Panc1 (cell line): ENCODE data around the gene PIGBOS1. TPM values are rescaled to one million over a fixed set of nuclear protein-coding genes. Genes with fewer than 3 reads are reported as not detected.

ENCODE experiments used
- ATAC-seq: fragments of 200-7000 bp; cut with Tn5 transposase; 2 replicates; pipeline ENCODE4 v1.9.1; 2020; ENCODE audit warnings: mild to moderate bottlenecking, moderate library complexity
- BruUV-seq: library from RNA; stranded (reverse); fragments of 400-500 nt; replicated peaks from 2 replicates; lab custom pipeline; 2021; lab: Mats Ljungman, UMichigan
- CTCF ChIA-PET: fragments of 300-600 bp; sonication (Branson Sonifier 250); formaldehyde crosslinking; loops from one replicate; lab custom pipeline; 2022; ENCODE audit warnings: antibody characterized with exemption; lab: Charles Lee
- POLR2A ChIA-PET: fragments of 300-600 bp; sonication (Branson Sonifier 250); formaldehyde crosslinking; loops from one replicate; lab custom pipeline; 2022; ENCODE audit warnings: antibody characterized with exemption; lab: Charles Lee
- DNase-seq: peaks from one replicate; pipeline ENCODE4 v3.0.0-alpha.2; 2010; ENCODE audit warnings: low read depth, low spot score
- H3K27ac ChIP-seq: 2 replicates; pipeline ENCODE4 v1.5.1; 2011; ENCODE audit warnings: mild to moderate bottlenecking, low read length, inconsistent platforms
- H3K27me3 ChIP-seq: fragments of 200-500 bp; sonication (Bioruptor generic); 2 replicates; pipeline ENCODE4 v1.6.0; 2014; ENCODE audit warnings: low read length, inconsistent platforms; ENCODE audit not compliant: control insufficient read depth, insufficient read depth
- H3K36me3 ChIP-seq: fragments of 200-500 bp; sonication (Bioruptor generic); 2 replicates; pipeline ENCODE4 v1.5.1; 2014; ENCODE audit warnings: inconsistent platforms, mild to moderate bottlenecking, low read length, moderate library complexity; ENCODE audit not compliant: control insufficient read depth, insufficient read depth
- H3K4me1 ChIP-seq: 2 replicates; pipeline ENCODE4 v1.5.1; 2011; ENCODE audit warnings: inconsistent platforms, mild to moderate bottlenecking, low read length, moderate library complexity; ENCODE audit not compliant: control insufficient read depth, insufficient read depth
- H3K4me3 ChIP-seq, 2 experiments: 2 replicates each; pipeline ENCODE4 v1.5.1; 2011 to 2012; ENCODE audit warnings: low read depth in 2 of 2, low read length in 2 of 2, mild to moderate bottlenecking in 2 of 2, inconsistent platforms in 1 of 2, moderate library complexity in 1 of 2
- H3K9me3 ChIP-seq: fragments of 200-500 bp; sonication (Bioruptor generic); 2 replicates; pipeline ENCODE4 v1.5.1; 2014; ENCODE audit warnings: low read depth, mild to moderate bottlenecking, inconsistent platforms, low read length, moderate library complexity; ENCODE audit not compliant: control insufficient read depth, insufficient read depth
- CTCF ChIP-seq: fragments of 450-650 bp; IDR thresholded peaks from 2 replicates; pipeline ENCODE4 v1.5.1; 2017; ENCODE audit warnings: mild to moderate bottlenecking
- POLR2AphosphoS5 ChIP-seq: IDR thresholded peaks from 2 replicates; pipeline ENCODE4 v1.6.1; 2012; ENCODE audit warnings: mild to moderate bottlenecking, low read depth, low read length, moderate library complexity
- REST ChIP-seq, 2 experiments: IDR thresholded peaks; 2 replicates each; pipeline ENCODE4 v1.6.1; 2011 to 2012; ENCODE audit warnings: low read depth in 2 of 2, control low read depth in 1 of 2, low read length in 1 of 2, mild to moderate bottlenecking in 1 of 2, moderate library complexity in 1 of 2; ENCODE audit not compliant: insufficient read depth in 1 of 2
- SIN3A ChIP-seq: IDR thresholded peaks from 2 replicates; pipeline ENCODE4 v1.6.1; 2012; ENCODE audit warnings: low read depth, mild to moderate bottlenecking, low read length, moderate library complexity, borderline replicate concordance; ENCODE audit not compliant: insufficient read depth
- TCF7L2 ChIP-seq: IDR thresholded peaks from 2 replicates; pipeline ENCODE4 v1.6.1; 2011; ENCODE audit warnings: mild to moderate bottlenecking, low read depth, low read length, inconsistent platforms
- in situ Hi-C: cut with HindIII; loops from 2 replicates; pipeline ENCODE4 v1.10.0; 2016; ENCODE audit warnings: low sequenced_read_pairs, low pct_unique_long_range_greater_than_20kb
- intact Hi-C: fragments of 100-400 bp; cut with micrococcal nuclease; formaldehyde crosslinking; loops from one replicate; pipeline ENCODE4 v1.10.0; 2022; ENCODE audit not compliant: unreplicated experiment
- total RNA-seq: library from RNA; stranded (reverse); gene quantifications from one replicate; pipeline ENCODE4 v1.2.1, GENCODE V29; 2021; ENCODE audit not compliant: unreplicated experiment

PIGBOS1 gene
- total RNA-seq, 1 experiment from 2014 or later = 13.4 TPM

GRCh38 chr15:55276324-55276723 lies 42.6 kb downstream of the PIGBOS1 start:
- intact Hi-C loops = no loop called here
- no peak for TF ChIP-seq TCF7L2
- TF ChIP-seq CTCF = no peak
- TF ChIP-seq POLR2AphosphoS5 = no peak
- no peak for TF ChIP-seq REST (IDR thresholded peaks at IDR 0.05; ENCODE audit: insufficient read depth in 1 of 2, low read depth in 2 of 2, low read length in 1 of 2)
- TF ChIP-seq SIN3A = no peak
- H3K27me3 ChIP-seq = no peaks in the 10 kb centered on the region
- H3K9me3 ChIP-seq = no peaks in the 10 kb centered on the region
- DNase-seq (no peak), ATAC-seq (no peak)
- ChIA-PET CTCF (no interaction called here), POLR2A (no interaction called here)
- in situ Hi-C loops = no loop called here
- no peak overlapping the region for H3K27ac ChIP-seq
- H3K36me3 ChIP-seq = no peaks in the 10 kb centered on the region
- H3K4me1 ChIP-seq = no peaks in the 10 kb centered on the region
- no TSS peak for BruUV-seq
- no peak overlapping the region for H3K4me3 ChIP-seq

- BruUV-seq = no TSS peak
- no peak for ATAC-seq
- no peak for TF ChIP-seq CTCF
- no peak for TF ChIP-seq REST (IDR thresholded peaks at IDR 0.05; ENCODE audit: insufficient read depth in 1 of 2, low read depth in 2 of 2, low read length in 1 of 2)
- ChIA-PET POLR2A (no interaction called here), CTCF (no interaction called here)
- Histone ChIP-seq H3K4me3 (no peak overlapping the region), H3K27me3 (no peaks in the 10 kb centered on the region), H3K4me1 (no peaks in the 10 kb centered on the region), H3K36me3 (no peaks in the 10 kb centered on the region), H3K9me3 (no peaks in the 10 kb centered on the region), H3K27ac (no peak overlapping the region)
- in situ Hi-C loops = no loop called here
- DNase-seq = no peak
- intact Hi-C loops = no loop called here
Measured at GRCh38 chr15:55270291-55270690, 48.6 kb downstream of the PIGBOS1 start.
